ENCODE results near the gene CTTN.
"Not testable (repeated sequence)": the region's sequence is repeated elsewhere in the genome, so short reads cannot be mapped to it uniquely, and the experiment has no call there.

Gene CTTN

GRCh38 chr11:70429428-70429705 is 31.0 kb downstream of the CTTN start:
- no peak for DNase-seq (ENCODE audit: low spot score)

GRCh38 chr11:70429724-70430521 is 31.6 kb downstream of the CTTN start:
- peak; percentile 26 for DNase-seq (ENCODE audit: low spot score)

GRCh38 chr11:70430671-70431574 is 32.6 kb downstream of the CTTN start:
- DNase-seq (ENCODE audit: low spot score): no peak

- DNase-seq (ENCODE audit: low spot score): no peak
Observed at GRCh38 chr11:70431611-70432010, 33.3 kb downstream of the CTTN start.

- DNase-seq (ENCODE audit: low spot score): no peak
Observed at GRCh38 chr11:70432065-70432464, 33.7 kb downstream of the CTTN start.

- no peak for DNase-seq (ENCODE audit: low spot score)
Observed at GRCh38 chr11:70432580-70432979, 34.3 kb downstream of the CTTN start.

- DNase-seq (ENCODE audit: low spot score): no peak
Observed at GRCh38 chr11:70433038-70433437, 34.7 kb downstream of the CTTN start.

GRCh38 chr11:70433526-70433925 is 35.2 kb downstream of the CTTN start:
- DNase-seq (ENCODE audit: low spot score): no peak

GRCh38 chr11:70433966-70434812 is 35.9 kb downstream of the CTTN start:
- DNase-seq (ENCODE audit: low spot score): no peak

- DNase-seq (ENCODE audit: low spot score): no peak
Observed at GRCh38 chr11:70434813-70435278, 36.5 kb downstream of the CTTN start.

GRCh38 chr11:70435361-70435760 is 37.0 kb downstream of the CTTN start:
- no peak for DNase-seq (ENCODE audit: low spot score)

GRCh38 chr11:70435765-70436500 is 37.6 kb downstream of the CTTN start:
- no peak for DNase-seq (ENCODE audit: low spot score)

GRCh38 chr11:70436501-70436860 is 38.2 kb downstream of the CTTN start:
- DNase-seq (ENCODE audit: low spot score): no peak

- DNase-seq (ENCODE audit: low spot score): no peak
Observed at GRCh38 chr11:70437111-70437784, 38.9 kb downstream of the CTTN start.

- DNase-seq (ENCODE audit: low spot score): no peak
Observed at GRCh38 chr11:70440206-70440605, 41.9 kb downstream of the CTTN start.

GRCh38 chr11:70443773-70444030 is 45.4 kb downstream of the CTTN start:
- no peak for DNase-seq (ENCODE audit: low spot score)

GRCh38 chr11:70445091-70445490 is 46.8 kb downstream of the CTTN start:
- no peak for DNase-seq (ENCODE audit: low spot score)

GRCh38 chr11:70445605-70446004 is 47.3 kb downstream of the CTTN start:
- DNase-seq (ENCODE audit: low spot score): no peak

- no peak for DNase-seq (ENCODE audit: low spot score)
Observed at GRCh38 chr11:70448983-70449567, 50.7 kb downstream of the CTTN start.

GRCh38 chr11:70454197-70454767 is 56.0 kb downstream of the CTTN start:
- no peak for DNase-seq (ENCODE audit: low spot score)

- not testable (repeated sequence) for DNase-seq (ENCODE audit: low spot score)
Observed at GRCh38 chr11:70454811-70455210, 56.5 kb downstream of the CTTN start.
